CD14-positive monocyte (primary cell): Measurements from ENCODE around the gene CDS1. TPM values are rescaled to one million over a fixed set of nuclear protein-coding genes. Genes with fewer than 3 reads are reported as not detected.

Experiments used
- DNase-seq, 3 donors: peaks; one replicate each; pipeline ENCODE4 v3.0.0-alpha.2; 2011 to 2022
- H2AFZ ChIP-seq: 2 replicates; pipeline ENCODE4 v1.6.0; 2012; ENCODE audit warnings: mild to moderate bottlenecking, low read depth, low read length, inconsistent platforms; ENCODE audit not compliant: insufficient read depth, poor library complexity, severe bottlenecking
- H3K27ac ChIP-seq, 2 donors: 1 replicate in 1 of 2; 2 replicates in 1 of 2; pipeline ENCODE4 v1.5.1; 2012 to 2013; ENCODE audit warnings: low read length in 2 of 2, control low read depth in 1 of 2, inconsistent platforms in 1 of 2, low read depth in 1 of 2, mild to moderate bottlenecking in 1 of 2
- H3K27me3 ChIP-seq, 2 donors: one replicate each; pipeline versions ENCODE4 v1.6.0 to v1.6.1; 2011 to 2013; ENCODE audit warnings: low read length in 2 of 2; ENCODE audit not compliant: control insufficient read depth in 2 of 2, insufficient read depth in 2 of 2
- H3K36me3 ChIP-seq, 2 donors: replicated peaks in 1 of 2; 1 replicate in 1 of 2; 2 replicates in 1 of 2; pipeline versions ENCODE4 v1.5.1 to v1.6.1; 2012 to 2013; ENCODE audit warnings: low read length in 2 of 2, control low read depth in 1 of 2, inconsistent platforms in 1 of 2, mild to moderate bottlenecking in 1 of 2; ENCODE audit not compliant: insufficient read depth in 2 of 2, control insufficient read depth in 1 of 2
- H3K4me1 ChIP-seq, 2 donors: 1 replicate in 1 of 2; 2 replicates in 1 of 2; pipeline versions ENCODE4 v1.5.1 to v1.6.1; 2012 to 2013; ENCODE audit warnings: low read length in 2 of 2, control low read depth in 1 of 2, inconsistent platforms in 1 of 2, mild to moderate bottlenecking in 1 of 2, moderate library complexity in 1 of 2; ENCODE audit not compliant: insufficient read depth in 2 of 2, control insufficient read depth in 1 of 2
- H3K4me2 ChIP-seq: replicated peaks from 2 replicates; pipeline ENCODE3; 2012; ENCODE audit warnings: low read length, moderate library complexity, mild to moderate bottlenecking; ENCODE audit not compliant: poor library complexity, severe bottlenecking; ENCODE audit errors: extremely low read depth
- H3K4me3 ChIP-seq, 3 experiments: fragments of 200-600 bp in 1 of 3; sonication (generic) in 1 of 3; replicated peaks in 1 of 3; 1 replicate in 2 of 3; 2 replicates in 1 of 3; pipeline ENCODE4 v1.5.1; 2011 to 2013; ENCODE audit warnings: low read length in 3 of 3, mild to moderate bottlenecking in 3 of 3, control low read depth in 2 of 3, low read depth in 2 of 3, inconsistent platforms in 1 of 3, moderate library complexity in 1 of 3
- H3K79me2 ChIP-seq: 2 replicates; pipeline ENCODE4 v1.6.0; 2012; ENCODE audit warnings: mild to moderate bottlenecking, control low read depth, inconsistent platforms, low read length, moderate library complexity; ENCODE audit not compliant: insufficient read depth
- H3K9ac ChIP-seq: 2 replicates; pipeline ENCODE4 v1.6.0; 2017; ENCODE audit warnings: low read length, mild to moderate bottlenecking; ENCODE audit not compliant: insufficient read depth, poor library complexity, severe bottlenecking
- H3K9me3 ChIP-seq, 2 donors: replicated peaks in 1 of 2; 1 replicate in 1 of 2; 2 replicates in 1 of 2; pipeline versions ENCODE4 v1.5.1 to v1.6.1; 2012 to 2013; ENCODE audit warnings: low read length in 2 of 2, control low read depth in 1 of 2; ENCODE audit not compliant: control insufficient read depth in 1 of 2, insufficient read depth in 1 of 2
- H4K20me1 ChIP-seq: 2 replicates; pipeline ENCODE4 v1.6.0; 2012; ENCODE audit warnings: mild to moderate bottlenecking, low read length, control low read depth, moderate library complexity; ENCODE audit not compliant: insufficient read depth
- H3K27ac Mint-ChIP-seq, 7 donors: one replicate each; pipeline ENCODE4 v1.8.0; 2020; ENCODE audit warnings: mild to moderate bottlenecking in 7 of 7, mixed read lengths in 7 of 7, moderate library complexity in 6 of 7, inconsistent platforms in 2 of 7
- H3K27me3 Mint-ChIP-seq, 3 donors: one replicate each; pipeline ENCODE4 v1.8.0; 2021 to 2022; ENCODE audit warnings: low read depth in 3 of 3, mild to moderate bottlenecking in 3 of 3, mixed read lengths in 3 of 3, moderate library complexity in 3 of 3, inconsistent platforms in 1 of 3
- H3K36me3 Mint-ChIP-seq, 2 donors: one replicate each; pipeline ENCODE4 v1.8.0; 2020; ENCODE audit warnings: mixed read lengths in 2 of 2, inconsistent platforms in 1 of 2, mild to moderate bottlenecking in 1 of 2
- H3K4me1 Mint-ChIP-seq: one replicate; pipeline ENCODE4 v1.8.0; 2020; ENCODE audit warnings: mild to moderate bottlenecking, mixed read lengths
- H3K4me3 Mint-ChIP-seq, 2 donors: one replicate each; pipeline ENCODE4 v1.8.0; 2020; ENCODE audit warnings: mild to moderate bottlenecking in 2 of 2, mixed read lengths in 2 of 2, moderate library complexity in 1 of 2
- H3K9me3 Mint-ChIP-seq, 7 donors: one replicate each; pipeline ENCODE4 v1.8.0; 2020 to 2022; ENCODE audit warnings: mixed read lengths in 7 of 7, mild to moderate bottlenecking in 6 of 7, moderate library complexity in 6 of 7, inconsistent platforms in 2 of 7
- CTCF ChIP-seq: fragments of 200-600 bp; IDR thresholded peaks from one replicate; pipeline ENCODE4 v1.8.0; 2022; ENCODE audit warnings: antibody characterized with exemption, mild to moderate bottlenecking
- WGBS: methylation state at CpG from one replicate; pipeline ENCODE4 v1.1.5; 2013; ENCODE audit warnings: missing lambda C conversion rate; ENCODE audit not compliant: insufficient coverage; 5-methylcytosine and 5-hydroxymethylcytosine counted together
- intact Hi-C, 2 donors: fragments of 100-400 bp; cut with micrococcal nuclease; formaldehyde crosslinking; loops; one replicate each; pipeline versions ENCODE4 v1.15.0 to v1.15.1; 2023
- polyA plus RNA-seq, 3 donors: library from polyadenylated mRNA; depleted of rRNA in 1 of 3; unstranded in 2 of 3; stranded (reverse) in 1 of 3; fragments of 300-500 nt in 2 of 3; fragments of >200 nt in 1 of 3; fragmentation: Illumina TruSeq in 2 of 3; gene quantifications; 1 replicate in 2 of 3; 2 replicates in 1 of 3; pipeline ENCODE4 v1.2.3, GENCODE V29; 2012 to 2021

CDS1 gene
- polyA plus RNA-seq, 3 donors, result 0.12 to 0.15 (median 0.13) TPM

- peak in 2 of 3 donors; percentile 42 to 60 for DNase-seq
- no peaks in the 10 kb centered on the region for H3K79me2 ChIP-seq
- peak overlapping the region in 2 of 3 experiments; percentile 16 to 45 for H3K4me3 ChIP-seq
- peak overlapping the region; percentile 62 for H3K9ac ChIP-seq
- H3K27me3 ChIP-seq, result peaks cover 0 to under 1% of the 10 kb centered on the region in 2 donors
- no peak for TF ChIP-seq CTCF
- no peaks in the 10 kb centered on the region for H3K36me3 ChIP-seq
- H3K4me1 ChIP-seq, result peaks cover 28 to 38% of the 10 kb centered on the region in 2 donors
- Mint-ChIP-seq H3K27me3 (no peaks in the 10 kb centered on the region), H3K27ac (peak overlapping the region; percentile 92 to 99 (median 98)), H3K36me3 (no peaks in the 10 kb centered on the region), H3K4me3 (peak overlapping the region; percentile 38 to 83), H3K4me1 (peaks cover 33% of the 10 kb centered on the region), H3K9me3 (peaks cover 0 to 2% (median 0%) of the 10 kb centered on the region in 7 donors)
- intact Hi-C loops, result no loop called here
- H3K27ac ChIP-seq, result peak overlapping the region; percentile 42 to 94
- H2AFZ ChIP-seq, result peak overlapping the region; percentile 51
- 47% methylated on average over 3 of the region's 6 CpGs for WGBS
- no peaks in the 10 kb centered on the region for H4K20me1 ChIP-seq
- H3K9me3 ChIP-seq, result no peaks in the 10 kb centered on the region
- H3K4me2 ChIP-seq, result peak overlapping the region; percentile 58
Measured at GRCh38 chr4:84574069-84574720, 8.7 kb upstream of the CDS1 start.

GRCh38 chr4:84578540-84579402, 4.2 kb upstream of the CDS1 start:
- peaks cover 15 to 28% of the 10 kb centered on the region in 2 donors for H3K27me3 ChIP-seq
- no peaks in the 10 kb centered on the region for H3K79me2 ChIP-seq
- no peaks in the 10 kb centered on the region for H4K20me1 ChIP-seq
- H3K9me3 ChIP-seq, result no peaks in the 10 kb centered on the region
- WGBS, result 100% methylated on average over 1 of the region's 4 CpGs
- Mint-ChIP-seq H3K4me3 (no peak overlapping the region), H3K9me3 (peaks cover 0 to 6% (median 0%) of the 10 kb centered on the region in 7 donors), H3K27me3 (peaks cover 11 to 25% (median 25%) of the 10 kb centered on the region in 3 donors), H3K4me1 (peaks cover 24% of the 10 kb centered on the region), H3K36me3 (peaks cover 0 to 9% of the 10 kb centered on the region in 2 donors), H3K27ac (no peak overlapping the region)
- no peak overlapping the region for H3K4me3 ChIP-seq
- no peak overlapping the region for H2AFZ ChIP-seq
- peak in 1 of 3 donors; percentile 14 for DNase-seq
- no peak overlapping the region for H3K27ac ChIP-seq
- TF ChIP-seq CTCF, result peak; percentile 60
- intact Hi-C loops, result no loop called here
- H3K4me1 ChIP-seq, result peaks cover 23 to 35% of the 10 kb centered on the region in 2 donors
- H3K4me2 ChIP-seq, result no peak overlapping the region
- H3K36me3 ChIP-seq, result no peaks in the 10 kb centered on the region
- no peak overlapping the region for H3K9ac ChIP-seq
